Measurements from ENCODE around the gene CCDC12. TPM values are rescaled to one million over a fixed set of nuclear protein-coding genes. Genes with fewer than 3 reads are reported as not detected.

Gene CCDC12
- total RNA-seq, 1 donor from 2014 or later = 44.6 TPM

- DNase-seq = no peak
Measured at GRCh38 chr3:46995901-46996562, 19.5 kb upstream of the CCDC12 start.

- DNase-seq = no peak
Measured at GRCh38 chr3:46994801-46995731, 18.5 kb upstream of the CCDC12 start.

- DNase-seq = no peak
Measured at GRCh38 chr3:46993986-46994385, 17.4 kb upstream of the CCDC12 start.

GRCh38 chr3:46993292-46993691 is 16.7 kb upstream of the CCDC12 start:
- DNase-seq = no peak

- DNase-seq = no peak
Measured at GRCh38 chr3:46992231-46992630, 15.7 kb upstream of the CCDC12 start.

GRCh38 chr3:46991406-46992165 is 15.0 kb upstream of the CCDC12 start:
- DNase-seq = no peak

- peak; percentile 23 for DNase-seq
Measured at GRCh38 chr3:46990573-46991374, 14.2 kb upstream of the CCDC12 start.

GRCh38 chr3:46989146-46989810 is 12.7 kb upstream of the CCDC12 start:
- no peak for DNase-seq

- no peak for DNase-seq
Measured at GRCh38 chr3:46988616-46989015, 12.1 kb upstream of the CCDC12 start.

- DNase-seq = peak; percentile 67
Measured at GRCh38 chr3:46987743-46988401, 11.3 kb upstream of the CCDC12 start.

- DNase-seq = peak; percentile 18
Measured at GRCh38 chr3:46987319-46987742, 10.8 kb upstream of the CCDC12 start.

- DNase-seq = no peak
Measured at GRCh38 chr3:46986782-46987310, 10.3 kb upstream of the CCDC12 start.

- no peak for DNase-seq
Measured at GRCh38 chr3:46986055-46986730, 9.6 kb upstream of the CCDC12 start.

GRCh38 chr3:46985588-46985987 is 9.0 kb upstream of the CCDC12 start:
- no peak for DNase-seq

- no peak for DNase-seq
Measured at GRCh38 chr3:46984591-46985459, 8.3 kb upstream of the CCDC12 start.

GRCh38 chr3:46982546-46982945 is 6.0 kb upstream of the CCDC12 start:
- no peak for DNase-seq

GRCh38 chr3:46981932-46982471 is 5.5 kb upstream of the CCDC12 start:
- peak; percentile 65 for DNase-seq

GRCh38 chr3:46979958-46980497 is 3.5 kb upstream of the CCDC12 start:
- no peak for DNase-seq

All from dermis blood vessel endothelial cell (primary cell).